NT2/D1 (cell line): Measurements from ENCODE around the gene SLC25A30.

Source experiments
- SUZ12 ChIP-seq: IDR thresholded peaks from 2 replicates; pipeline ENCODE4 v1.6.1; 2011; ENCODE audit not compliant: insufficient read length, insufficient read depth; ENCODE audit errors: extremely low read depth
- YY1 ChIP-seq: IDR thresholded peaks from 2 replicates; pipeline ENCODE4 v1.6.1; 2011; ENCODE audit not compliant: insufficient read length, insufficient read depth

- TF ChIP-seq YY1 (no peak), SUZ12 (no peak)
Observed at GRCh38 chr13:45391926-45392325, 26.2 kb downstream of the SLC25A30 start.
